K562 (cell line): ENCODE measurements around the gene RERE. TPM values are rescaled to one million over a fixed set of nuclear protein-coding genes. Genes with fewer than 3 reads are reported as not detected.

Experiments
- CCNT2 ChIP-seq: IDR thresholded peaks from 2 replicates; pipeline ENCODE4 v1.6.1; 2011; ENCODE audit warnings: borderline replicate concordance, low read depth, mild to moderate bottlenecking, moderate library complexity, mixed read lengths, low read length; ENCODE audit not compliant: insufficient read length; ENCODE audit errors: extremely low read depth
- CSDE1 ChIP-seq, 2 experiments: fragments of 450-650 bp; IDR thresholded peaks; 2 replicates each; pipeline ENCODE4 v1.6.1; 2016; ENCODE audit warnings: mild to moderate bottlenecking in 1 of 2
- MAFK ChIP-seq: IDR thresholded peaks from 2 replicates; pipeline ENCODE4 v1.6.1; 2011; ENCODE audit warnings: low read length, improper control_type of control experiment
- NR4A1 ChIP-seq, 2 experiments: fragments of 250-450 bp in 1 of 2; fragments of 450-650 bp in 1 of 2; sonication (Bioruptor Pico) in 1 of 2; IDR thresholded peaks; 2 replicates each; pipeline versions ENCODE4 v1.4.0 to v1.6.1; 2016 to 2020; ENCODE audit warnings: mild to moderate bottlenecking in 2 of 2, missing compliant biosample characterization in 1 of 2, missing genetic modification characterization in 1 of 2, moderate library complexity in 1 of 2
- PCBP1 ChIP-seq: fragments of 200-400 bp; formaldehyde crosslinking; IDR thresholded peaks from 2 replicates; pipeline ENCODE4 v1.6.1; 2018; ENCODE audit warnings: mild to moderate bottlenecking, low read depth, low read length; ENCODE audit not compliant: poor library complexity, severe bottlenecking
- SMARCA5 ChIP-seq: fragments of 450-650 bp; IDR thresholded peaks from 2 replicates; pipeline ENCODE4 v1.6.1; 2016
- polyA plus RNA-seq, 8 experiments: library from polyadenylated mRNA; depleted of rRNA in 4 of 8; stranded (reverse) in 5 of 8; unstranded in 3 of 8; fragments of >200 nt; fragmentation: Nextera tagmentation in 2 of 8; fragmentation: Illumina TruSeq in 1 of 8; extraction: Ambion mirVana in 2 of 8; extraction: Trizol in 1 of 8; gene quantifications; 2 replicates each; pipeline versions ENCODE4 v1.2.1 to v1.2.3, GENCODE V29; 2011 to 2014; ENCODE audit warnings: inconsistent platforms in 1 of 8, missing spikeins in 1 of 8
- total RNA-seq, 7 experiments: library from RNA; depleted of rRNA in 6 of 7; stranded (reverse); fragments of >200 nt in 6 of 7; fragmentation: Illumina TruSeq in 2 of 7; extraction: Trizol in 2 of 7; gene quantifications; 2 replicates each; pipeline versions ENCODE4 v1.2.1 to v1.2.3, GENCODE V29; 2011 to 2021; ENCODE audit warnings: low replicate concordance in 1 of 7
- TF ChIP-seq, protein P1 (sequence below): fragments of 250-450 bp; sonication (Bioruptor Pico); IDR thresholded peaks from 2 replicates; pipeline ENCODE4 v1.5.0; 2021
- TF ChIP-seq, protein P2 (sequence below), 2 experiments: fragments of 450-650 bp in 1 of 2; sonication (generic) in 1 of 2; formaldehyde crosslinking; conservative IDR thresholded peaks; 2 replicates each; pipeline versions ENCODE4 v1.4.0 to v1.8.1; 2020 to 2022; ENCODE audit warnings: mild to moderate bottlenecking in 1 of 2, missing genetic modification reagents in 1 of 2
- TF ChIP-seq, protein P3 (sequence below): sonication (generic); formaldehyde crosslinking; IDR thresholded peaks from 2 replicates; pipeline ENCODE4 v1.8.0; 2022; ENCODE audit warnings: mild to moderate bottlenecking, missing genetic modification reagents, borderline replicate concordance
- TF ChIP-seq, protein P4 (sequence below), 2 experiments: IDR thresholded peaks; 2 replicates each; pipeline ENCODE4 v1.6.1; 2011; ENCODE audit warnings: borderline replicate concordance in 1 of 2, control low read depth in 1 of 2, low read depth in 1 of 2, low read length in 1 of 2, mild to moderate bottlenecking in 1 of 2, mixed read lengths in 1 of 2, moderate library complexity in 1 of 2; ENCODE audit not compliant: insufficient read depth in 1 of 2, insufficient read length in 1 of 2, poor library complexity in 1 of 2, severe bottlenecking in 1 of 2; ENCODE audit errors: extremely low read depth in 1 of 2

Gene RERE
- total and polyA plus RNA-seq, 9 of the 15 experiments (the other 6 are each of a cell fraction or from before 2014, with no cell fraction given): 3.0 to 51.5 (median 13.4) TPM

DNA sequence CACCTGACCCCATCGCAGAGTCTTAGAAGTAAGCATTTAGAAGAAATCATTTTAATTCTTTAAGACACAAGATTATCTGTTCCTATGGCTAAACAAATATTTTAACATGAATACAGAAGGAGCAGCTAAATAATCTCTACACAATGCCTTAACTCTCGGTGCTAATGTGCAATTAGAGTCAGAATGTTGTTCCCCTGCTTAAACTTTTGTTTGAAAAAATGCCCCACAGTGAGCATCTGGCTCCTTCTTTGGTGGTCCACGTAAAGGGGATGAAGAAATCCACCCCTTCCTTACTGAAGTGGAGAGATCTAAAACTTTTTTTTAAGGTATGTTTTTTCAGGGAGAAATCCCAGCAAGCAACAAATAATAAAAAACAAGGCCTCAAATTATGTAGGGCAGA lies 444.3 kb downstream of the RERE start (continued):
- TF ChIP-seq CCNT2 (no peak), CSDE1 (IDR thresholded peaks at IDR 0.05) (no peak), NR4A1 (CRISPR knock-in tag; IDR thresholded peaks at IDR 0.05) (no peak), NR4A1 (tag; IDR thresholded peaks at IDR 0.05) (no peak), SMARCA5 (no peak), MAFK (no peak), PCBP1 (no peak)
- TF ChIP-seq, protein P1, sequence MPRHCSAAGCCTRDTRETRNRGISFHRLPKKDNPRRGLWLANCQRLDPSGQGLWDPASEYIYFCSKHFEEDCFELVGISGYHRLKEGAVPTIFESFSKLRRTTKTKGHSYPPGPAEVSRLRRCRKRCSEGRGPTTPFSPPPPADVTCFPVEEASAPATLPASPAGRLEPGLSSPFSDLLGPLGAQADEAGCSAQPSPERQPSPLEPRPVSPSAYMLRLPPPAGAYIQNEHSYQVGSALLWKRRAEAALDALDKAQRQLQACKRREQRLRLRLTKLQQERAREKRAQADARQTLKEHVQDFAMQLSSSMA (CRISPR knock-in tag): no peak
- TF ChIP-seq, protein P2, sequence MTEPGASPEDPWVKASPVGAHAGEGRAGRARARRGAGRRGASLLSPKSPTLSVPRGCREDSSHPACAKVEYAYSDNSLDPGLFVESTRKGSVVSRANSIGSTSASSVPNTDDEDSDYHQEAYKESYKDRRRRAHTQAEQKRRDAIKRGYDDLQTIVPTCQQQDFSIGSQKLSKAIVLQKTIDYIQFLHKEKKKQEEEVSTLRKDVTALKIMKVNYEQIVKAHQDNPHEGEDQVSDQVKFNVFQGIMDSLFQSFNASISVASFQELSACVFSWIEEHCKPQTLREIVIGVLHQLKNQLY (CRISPR knock-in tag; conservative IDR thresholded peaks at IDR 0.05): no peak
- TF ChIP-seq, protein P3, sequence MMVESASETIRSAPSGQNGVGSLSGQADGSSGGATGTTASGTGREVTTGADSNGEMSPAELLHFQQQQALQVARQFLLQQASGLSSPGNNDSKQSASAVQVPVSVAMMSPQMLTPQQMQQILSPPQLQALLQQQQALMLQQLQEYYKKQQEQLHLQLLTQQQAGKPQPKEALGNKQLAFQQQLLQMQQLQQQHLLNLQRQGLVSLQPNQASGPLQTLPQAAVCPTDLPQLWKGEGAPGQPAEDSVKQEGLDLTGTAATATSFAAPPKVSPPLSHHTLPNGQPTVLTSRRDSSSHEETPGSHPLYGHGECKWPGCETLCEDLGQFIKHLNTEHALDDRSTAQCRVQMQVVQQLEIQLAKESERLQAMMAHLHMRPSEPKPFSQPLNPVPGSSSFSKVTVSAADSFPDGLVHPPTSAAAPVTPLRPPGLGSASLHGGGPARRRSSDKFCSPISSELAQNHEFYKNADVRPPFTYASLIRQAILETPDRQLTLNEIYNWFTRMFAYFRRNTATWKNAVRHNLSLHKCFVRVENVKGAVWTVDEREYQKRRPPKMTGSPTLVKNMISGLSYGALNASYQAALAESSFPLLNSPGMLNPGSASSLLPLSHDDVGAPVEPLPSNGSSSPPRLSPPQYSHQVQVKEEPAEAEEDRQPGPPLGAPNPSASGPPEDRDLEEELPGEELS (CRISPR knock-in tag): no peak
- TF ChIP-seq, protein P4, sequence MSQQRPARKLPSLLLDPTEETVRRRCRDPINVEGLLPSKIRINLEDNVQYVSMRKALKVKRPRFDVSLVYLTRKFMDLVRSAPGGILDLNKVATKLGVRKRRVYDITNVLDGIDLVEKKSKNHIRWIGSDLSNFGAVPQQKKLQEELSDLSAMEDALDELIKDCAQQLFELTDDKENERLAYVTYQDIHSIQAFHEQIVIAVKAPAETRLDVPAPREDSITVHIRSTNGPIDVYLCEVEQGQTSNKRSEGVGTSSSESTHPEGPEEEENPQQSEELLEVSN (IDR thresholded peaks at IDR 0.05; ENCODE audit: borderline replicate concordance in 1 of 2, extremely low read depth in 1 of 2, insufficient read depth in 1 of 2, insufficient read length in 1 of 2, low read depth in 1 of 2, low read length in 1 of 2, poor library complexity in 1 of 2, severe bottlenecking in 1 of 2): no peak
